ENCODE results near the gene PCNX2. TPM values are rescaled to one million over a fixed set of nuclear protein-coding genes. Genes with fewer than 3 reads are reported as not detected.

The PCNX2 gene
- total RNA-seq, 2 donors from 2014 or later = 8.4 to 23.2 TPM

DNA sequence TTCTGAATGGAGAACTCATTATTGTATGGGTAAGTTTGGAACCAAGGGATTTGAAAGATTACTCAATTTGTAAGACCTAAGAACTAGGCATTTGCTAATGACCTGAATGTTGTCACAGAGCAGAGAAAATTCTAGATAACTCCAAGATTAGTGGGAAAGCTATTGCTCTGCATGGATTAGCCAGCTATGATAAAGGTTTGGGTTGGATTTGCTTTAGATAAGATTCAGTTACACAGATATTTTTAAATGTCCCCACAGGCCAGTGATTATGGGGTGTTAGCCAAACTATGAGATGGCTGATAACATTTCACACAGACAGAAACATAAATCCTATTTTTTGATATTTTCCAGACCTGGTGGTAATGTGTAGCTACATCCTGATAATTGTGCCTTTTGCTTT, 256.9 kb downstream of the PCNX2 start:
- Histone ChIP-seq H3K4me1 (replicated peaks) (no peaks in the 10 kb centered on the region), H3K36me3 (no peaks in the 10 kb centered on the region), H3K4me3 (no peak overlapping the region), H3K27me3 (replicated peaks; ENCODE audit: insufficient read depth) (no peaks in the 10 kb centered on the region), H3K27ac (no peak overlapping the region), H3K9me3 (no peaks in the 10 kb centered on the region)
- intact Hi-C loops (cut with DNase I) = no loop called here
- DNase-seq (ENCODE audit: low spot score) = no peak
- TF ChIP-seq, protein P1, sequence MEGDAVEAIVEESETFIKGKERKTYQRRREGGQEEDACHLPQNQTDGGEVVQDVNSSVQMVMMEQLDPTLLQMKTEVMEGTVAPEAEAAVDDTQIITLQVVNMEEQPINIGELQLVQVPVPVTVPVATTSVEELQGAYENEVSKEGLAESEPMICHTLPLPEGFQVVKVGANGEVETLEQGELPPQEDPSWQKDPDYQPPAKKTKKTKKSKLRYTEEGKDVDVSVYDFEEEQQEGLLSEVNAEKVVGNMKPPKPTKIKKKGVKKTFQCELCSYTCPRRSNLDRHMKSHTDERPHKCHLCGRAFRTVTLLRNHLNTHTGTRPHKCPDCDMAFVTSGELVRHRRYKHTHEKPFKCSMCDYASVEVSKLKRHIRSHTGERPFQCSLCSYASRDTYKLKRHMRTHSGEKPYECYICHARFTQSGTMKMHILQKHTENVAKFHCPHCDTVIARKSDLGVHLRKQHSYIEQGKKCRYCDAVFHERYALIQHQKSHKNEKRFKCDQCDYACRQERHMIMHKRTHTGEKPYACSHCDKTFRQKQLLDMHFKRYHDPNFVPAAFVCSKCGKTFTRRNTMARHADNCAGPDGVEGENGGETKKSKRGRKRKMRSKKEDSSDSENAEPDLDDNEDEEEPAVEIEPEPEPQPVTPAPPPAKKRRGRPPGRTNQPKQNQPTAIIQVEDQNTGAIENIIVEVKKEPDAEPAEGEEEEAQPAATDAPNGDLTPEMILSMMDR (IDR thresholded peaks at IDR 0.05) = no peak
- no peak for TF ChIP-seq POLR2AphosphoS5 (IDR thresholded peaks at IDR 0.05)

DNA sequence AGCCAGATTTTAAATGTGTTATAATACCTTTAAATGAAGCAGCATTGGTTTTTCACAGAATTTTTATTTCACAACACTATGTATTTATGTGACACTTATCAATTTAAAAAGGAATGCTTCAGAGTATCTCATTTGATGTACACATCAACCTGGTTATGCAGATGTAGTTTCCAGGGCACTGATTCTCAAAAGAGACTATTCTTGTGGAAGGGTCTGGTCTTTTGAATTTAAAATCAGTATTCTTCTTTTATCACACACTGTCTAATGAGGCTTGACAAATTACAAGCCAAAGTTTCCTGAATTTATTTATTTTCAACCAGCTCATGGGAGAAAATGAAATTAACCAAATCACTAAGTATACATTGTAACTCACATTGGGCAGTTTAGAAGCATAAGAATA, 257.7 kb downstream of the PCNX2 start:
- DNase-seq (ENCODE audit: low spot score) = no peak
- intact Hi-C loops (cut with DNase I) = no loop called here
- no peak overlapping the region for H3K4me3 ChIP-seq
- H3K27ac ChIP-seq = no peak overlapping the region
- H3K9me3 ChIP-seq = no peaks in the 10 kb centered on the region
- no peaks in the 10 kb centered on the region for H3K27me3 ChIP-seq (replicated peaks; ENCODE audit: insufficient read depth)
- TF ChIP-seq, protein P1 (IDR thresholded peaks at IDR 0.05) = no peak
- no peak for TF ChIP-seq POLR2A (IDR thresholded peaks at IDR 0.05)
- TF ChIP-seq POLR2AphosphoS5 (IDR thresholded peaks at IDR 0.05) = no peak
- no peaks in the 10 kb centered on the region for H3K4me1 ChIP-seq (replicated peaks)
- H3K36me3 ChIP-seq = no peaks in the 10 kb centered on the region

DNA sequence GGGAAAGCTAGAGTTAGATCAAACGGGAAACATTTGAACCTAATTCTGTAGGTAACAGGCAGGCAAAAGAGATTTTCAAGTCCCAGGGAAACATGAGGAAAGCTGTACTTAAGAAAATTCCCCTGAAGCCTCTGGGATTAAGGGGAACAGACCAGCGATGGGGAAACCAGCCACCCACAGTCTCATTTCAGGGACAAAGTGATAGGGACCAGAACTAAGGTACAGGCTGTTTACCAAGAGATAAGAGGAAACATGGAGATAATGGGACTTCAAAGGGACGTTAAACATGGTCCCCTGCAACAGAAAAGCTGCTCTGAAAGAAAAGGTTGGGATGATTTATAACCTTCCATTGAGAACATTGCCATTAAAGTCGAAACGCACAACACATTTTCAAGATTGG, 260.7 kb downstream of the PCNX2 start:
- Histone ChIP-seq H3K27ac (no peak overlapping the region), H3K4me1 (replicated peaks) (no peaks in the 10 kb centered on the region), H3K27me3 (replicated peaks; ENCODE audit: insufficient read depth) (no peaks in the 10 kb centered on the region), H3K36me3 (no peaks in the 10 kb centered on the region), H3K9me3 (no peaks in the 10 kb centered on the region), H3K4me3 (no peak overlapping the region)
- TF ChIP-seq POLR2AphosphoS5 (IDR thresholded peaks at IDR 0.05) (no peak), POLR2A (IDR thresholded peaks at IDR 0.05) (no peak)
- TF ChIP-seq, protein P1 (IDR thresholded peaks at IDR 0.05) = no peak
- intact Hi-C loops (cut with DNase I) = no loop called here
- WGBS = 71% methylated on average over 5 of the region's 5 CpGs
- DNase-seq (ENCODE audit: low spot score) = no peak

DNA sequence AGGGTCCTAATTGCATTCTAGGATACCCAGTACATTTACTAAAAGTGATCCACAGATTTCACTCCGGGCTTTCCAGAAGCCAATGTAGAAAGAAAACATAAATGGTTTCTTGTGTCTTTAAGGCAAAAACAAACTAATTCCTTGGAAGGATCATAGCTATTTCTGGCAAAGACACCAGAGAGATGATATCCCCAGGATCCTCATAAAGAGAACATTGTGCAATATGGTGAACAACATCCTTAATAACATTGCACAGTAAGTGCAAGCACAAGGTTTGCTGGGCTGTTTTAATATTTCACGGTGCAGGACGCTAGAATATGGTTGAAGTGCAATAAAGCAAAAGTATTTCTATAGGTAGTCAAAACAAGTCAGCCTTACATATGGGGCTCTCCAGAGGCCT, 262.2 kb downstream of the PCNX2 start:
- Histone ChIP-seq H3K9me3 (no peaks in the 10 kb centered on the region), H3K4me3 (no peak overlapping the region), H3K27ac (no peak overlapping the region), H3K27me3 (replicated peaks; ENCODE audit: insufficient read depth) (no peaks in the 10 kb centered on the region), H3K4me1 (replicated peaks) (no peaks in the 10 kb centered on the region), H3K36me3 (no peaks in the 10 kb centered on the region)
- 77% methylated on average over 3 of the region's 3 CpGs for WGBS
- no peak for DNase-seq (ENCODE audit: low spot score)
- intact Hi-C loops (cut with DNase I) = no loop called here
- TF ChIP-seq, protein P1 (IDR thresholded peaks at IDR 0.05) = no peak
- TF ChIP-seq POLR2A (IDR thresholded peaks at IDR 0.05) = no peak
- no peak for TF ChIP-seq POLR2AphosphoS5 (IDR thresholded peaks at IDR 0.05)

DNA sequence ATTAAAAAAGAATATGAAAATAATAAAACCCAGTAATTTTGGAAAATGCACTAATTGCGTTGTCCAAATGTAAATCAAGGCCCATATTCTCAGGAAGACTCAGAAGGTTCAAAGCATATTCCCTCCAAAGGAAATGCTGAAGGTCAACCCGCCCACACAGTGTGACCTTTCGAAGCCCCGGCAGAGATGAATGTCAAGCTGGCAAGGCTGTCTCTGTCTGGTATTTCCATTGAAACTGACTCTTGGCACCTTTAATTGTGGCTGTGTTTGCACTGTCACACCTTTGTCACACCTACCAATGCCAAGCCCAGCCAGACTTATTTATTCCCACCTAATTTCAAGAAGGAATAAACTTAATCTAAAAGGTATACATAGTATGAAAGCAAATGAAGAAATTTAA, 262.6 kb downstream of the PCNX2 start:
- 82% methylated on average over 4 of the region's 4 CpGs for WGBS
- Histone ChIP-seq H3K4me3 (no peak overlapping the region), H3K27me3 (replicated peaks; ENCODE audit: insufficient read depth) (no peaks in the 10 kb centered on the region), H3K4me1 (replicated peaks) (no peaks in the 10 kb centered on the region), H3K9me3 (no peaks in the 10 kb centered on the region), H3K27ac (no peak overlapping the region), H3K36me3 (no peaks in the 10 kb centered on the region)
- intact Hi-C loops (cut with DNase I) = no loop called here
- no peak for DNase-seq (ENCODE audit: low spot score)
- TF ChIP-seq POLR2AphosphoS5 (IDR thresholded peaks at IDR 0.05) (no peak), POLR2A (IDR thresholded peaks at IDR 0.05) (no peak)
- TF ChIP-seq, protein P1 (IDR thresholded peaks at IDR 0.05) = no peak

Data from prostate gland (tissue), 2 donors.